GM18507 (cell line): ENCODE results near the gene PLCB4.

Source experiments
- DNase-seq: peaks from one replicate; pipeline ENCODE4 v3.0.0; 2011; ENCODE audit warnings: low read depth; ENCODE audit not compliant: insufficient read length; ENCODE audit errors: extremely low spot score
- FAIRE-seq: peaks from 2 replicates; lab custom pipeline; 2011; peaks lifted over from hg19 to GRCh38; lab: Jason Lieb, UNC

The PLCB4 gene

DNA sequence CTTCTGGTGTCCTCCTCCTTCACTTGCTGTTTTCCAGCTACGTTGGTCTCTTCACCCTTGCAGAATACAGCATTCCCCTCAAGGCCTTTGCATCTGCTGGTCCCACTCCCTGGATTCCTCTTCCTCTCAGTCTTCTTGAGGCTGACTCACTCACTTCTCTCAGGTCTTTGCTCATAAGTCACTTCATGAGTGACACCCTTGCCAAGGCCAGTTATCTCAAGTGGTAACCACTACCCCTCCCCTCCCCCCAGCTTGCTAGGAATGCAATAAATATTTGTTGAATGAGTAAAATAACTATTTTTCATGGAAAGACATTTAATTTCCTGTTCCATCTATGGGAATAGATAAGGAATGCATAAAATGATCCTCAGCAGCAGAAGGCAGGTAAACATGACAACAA lies 131.7 kb downstream of the PLCB4 start:
- no peak for FAIRE-seq
- no peak for DNase-seq

DNA sequence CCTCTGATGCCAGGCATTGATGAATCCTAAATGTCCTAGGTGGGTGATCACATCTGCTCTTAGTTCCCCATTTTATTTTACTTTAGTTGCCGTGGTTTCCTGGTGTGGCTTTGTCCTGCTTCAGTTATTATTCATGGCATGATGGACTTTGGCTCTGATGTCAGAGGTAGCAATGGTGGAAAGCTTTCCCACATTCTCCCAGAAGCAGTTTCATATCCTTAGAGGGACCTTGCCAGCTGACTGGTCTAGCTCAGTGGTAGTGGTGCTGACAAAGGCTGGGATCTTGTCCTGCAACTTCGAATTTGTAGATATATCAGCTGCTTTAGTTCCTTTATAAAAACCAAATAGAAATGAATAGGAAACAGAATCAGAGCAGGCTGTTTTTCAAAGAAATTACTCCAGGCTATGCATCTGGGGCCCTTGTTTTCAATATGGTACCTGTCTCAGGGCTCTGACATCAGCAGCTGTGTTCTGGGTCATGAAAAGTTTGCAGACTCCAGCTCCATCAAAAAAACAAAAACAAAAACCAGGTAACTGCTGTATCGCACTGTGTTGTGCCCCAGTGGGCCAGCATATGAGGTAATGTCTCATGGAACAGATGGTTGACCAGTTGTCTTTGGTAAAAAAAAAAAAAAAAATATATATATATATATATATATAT lies 133.7 kb downstream of the PLCB4 start:
- DNase-seq: no peak
- no peak for FAIRE-seq

DNA sequence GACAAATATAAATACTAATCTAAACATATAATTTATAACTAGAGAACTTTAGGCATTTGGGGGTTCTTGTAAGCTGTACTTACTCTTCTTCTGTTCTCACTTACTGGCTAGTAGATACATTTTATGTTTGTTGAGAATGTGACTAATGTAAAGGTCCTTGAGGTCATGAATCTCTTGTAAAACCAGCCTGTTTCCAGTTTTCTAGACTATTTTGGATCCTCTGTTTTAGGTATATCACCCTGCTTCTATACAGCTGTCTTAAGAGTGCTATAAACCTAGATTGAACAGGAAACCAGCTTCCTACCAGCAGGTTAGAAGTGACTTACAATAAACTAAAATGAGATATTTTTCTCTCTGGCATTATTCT lies 134.2 kb downstream of the PLCB4 start:
- no peak for DNase-seq
- FAIRE-seq: no peak

DNA sequence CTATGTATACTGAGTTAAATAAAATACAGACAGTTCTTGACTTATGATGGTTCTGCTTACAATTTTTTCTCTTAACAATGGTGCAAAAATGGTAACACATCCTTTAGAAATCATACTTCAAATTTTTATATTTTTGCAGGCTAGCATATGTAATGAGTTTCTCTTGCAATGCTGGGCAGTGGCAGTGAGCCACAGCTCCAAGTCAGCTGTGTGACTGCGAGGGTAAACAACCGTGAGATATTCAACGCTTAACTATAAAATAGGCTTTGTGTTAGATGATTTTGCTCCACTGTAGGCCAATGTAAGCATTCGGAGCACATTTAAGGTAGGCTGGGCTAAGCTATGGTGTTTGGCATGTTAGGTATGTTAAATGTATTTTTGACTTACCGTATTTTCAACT lies 136.1 kb downstream of the PLCB4 start:
- FAIRE-seq: no peak
- no peak for DNase-seq

DNA sequence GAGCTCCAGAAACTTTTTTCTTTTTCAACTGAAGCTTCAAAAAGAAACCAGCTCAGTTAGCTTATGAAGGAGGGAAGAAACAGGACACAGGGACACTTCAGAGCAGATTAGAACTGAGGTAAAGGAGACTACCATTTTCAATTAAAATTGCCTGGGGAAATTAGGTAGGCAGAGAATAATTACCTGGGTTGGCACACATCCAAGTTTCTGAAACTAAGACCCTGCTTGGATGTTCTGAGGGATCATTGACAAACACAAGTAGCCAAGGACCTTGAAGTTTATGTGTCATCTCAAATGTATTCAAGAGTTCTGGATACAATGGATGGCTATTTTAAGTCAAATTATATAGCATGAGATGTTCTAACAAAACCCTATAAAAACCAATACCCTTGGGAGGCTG lies 137.6 kb downstream of the PLCB4 start:
- FAIRE-seq: no peak
- DNase-seq: no peak

DNA sequence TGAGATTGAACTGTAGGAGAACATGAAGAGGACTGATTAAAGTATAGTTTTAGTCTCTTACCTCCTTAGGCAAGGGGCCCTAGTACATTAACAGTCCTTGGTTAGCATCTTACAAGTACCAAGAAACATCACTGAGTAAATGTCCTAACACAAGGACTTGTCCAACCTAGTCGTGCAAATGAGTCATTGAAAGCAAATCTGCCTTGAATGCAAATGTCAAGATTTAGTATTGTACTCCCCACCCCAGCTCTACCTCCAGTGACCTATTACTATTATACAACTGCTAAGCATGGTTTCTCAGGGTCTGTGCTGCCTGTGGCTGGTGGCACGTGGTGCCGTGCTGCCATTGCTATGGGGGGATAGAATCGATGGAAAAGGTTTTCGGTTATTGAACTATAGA lies 138.4 kb downstream of the PLCB4 start:
- DNase-seq: no peak
- no peak for FAIRE-seq

DNA sequence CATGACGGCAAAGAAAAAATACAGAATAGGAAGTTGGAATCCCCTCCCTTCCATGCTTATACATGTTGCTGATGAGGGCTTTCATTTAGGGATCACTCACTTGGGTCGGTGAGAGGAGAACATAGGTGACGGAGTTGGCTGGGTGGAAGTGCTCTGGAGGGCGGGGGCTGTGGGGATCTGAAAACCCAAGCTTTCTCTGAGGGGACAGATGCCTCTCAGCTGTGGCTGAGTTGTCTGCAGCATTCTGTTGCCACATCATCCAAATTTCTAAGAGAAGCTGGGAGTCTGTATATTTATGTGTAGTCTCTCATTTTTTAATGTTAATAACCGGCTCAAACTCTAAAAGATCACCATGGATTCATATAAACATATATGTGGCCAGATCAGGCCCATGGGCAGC lies 141.5 kb downstream of the PLCB4 start:
- FAIRE-seq (no peak), DNase-seq (no peak)

DNA sequence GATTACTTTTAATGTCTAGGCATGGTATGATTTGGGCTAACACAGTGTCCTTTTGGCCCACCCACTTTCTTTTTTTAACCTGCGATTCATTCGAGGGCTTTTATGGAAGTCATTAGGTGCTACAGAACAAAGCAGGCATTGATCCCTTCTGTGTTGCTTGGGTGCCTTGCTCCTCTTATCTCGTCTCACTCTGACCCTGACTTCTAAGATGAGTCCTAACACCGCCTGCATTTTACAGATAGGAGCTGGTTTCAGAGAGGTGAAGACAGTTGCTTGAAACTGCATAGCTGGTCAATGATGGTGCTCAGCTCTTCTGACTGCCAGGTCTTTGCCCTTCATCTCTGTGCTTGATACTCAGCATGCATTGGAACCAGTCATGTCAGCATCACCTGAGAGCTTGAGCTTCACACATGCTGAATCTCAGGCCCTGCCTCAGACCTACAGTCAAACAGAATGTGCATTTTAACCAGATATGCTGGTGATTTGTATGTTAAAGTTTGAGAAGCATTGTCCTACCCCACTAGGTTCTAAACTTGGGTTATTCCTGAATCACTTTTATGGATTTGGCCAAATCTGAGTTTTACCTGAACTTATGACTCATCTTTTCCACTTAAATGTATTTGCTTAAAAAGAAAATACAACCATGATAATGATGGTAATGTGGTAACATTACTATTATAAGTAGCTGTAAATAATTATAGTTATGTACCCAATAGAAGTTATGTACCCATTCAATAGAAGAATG lies 142.3 kb downstream of the PLCB4 start:
- DNase-seq (no peak), FAIRE-seq (no peak)

DNA sequence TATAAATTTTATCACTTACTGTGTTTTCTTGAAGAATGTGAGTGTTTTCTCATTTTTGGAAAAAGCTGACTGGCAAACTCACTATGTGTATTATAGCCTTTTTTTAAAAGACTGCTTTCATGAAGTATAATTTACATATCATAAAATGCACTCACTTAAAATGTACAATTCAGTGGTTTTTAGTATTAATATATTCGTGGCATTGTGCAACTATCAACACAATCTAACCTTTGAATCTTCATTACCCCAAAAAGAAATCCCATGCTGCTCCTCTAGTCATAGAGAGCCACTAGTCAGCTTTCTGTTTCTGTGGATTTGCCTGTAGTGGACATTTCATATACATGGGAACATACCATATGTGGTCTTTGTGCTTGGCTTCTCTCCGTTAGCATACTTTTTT lies 143.8 kb downstream of the PLCB4 start:
- no peak for DNase-seq
- no peak for FAIRE-seq

DNA sequence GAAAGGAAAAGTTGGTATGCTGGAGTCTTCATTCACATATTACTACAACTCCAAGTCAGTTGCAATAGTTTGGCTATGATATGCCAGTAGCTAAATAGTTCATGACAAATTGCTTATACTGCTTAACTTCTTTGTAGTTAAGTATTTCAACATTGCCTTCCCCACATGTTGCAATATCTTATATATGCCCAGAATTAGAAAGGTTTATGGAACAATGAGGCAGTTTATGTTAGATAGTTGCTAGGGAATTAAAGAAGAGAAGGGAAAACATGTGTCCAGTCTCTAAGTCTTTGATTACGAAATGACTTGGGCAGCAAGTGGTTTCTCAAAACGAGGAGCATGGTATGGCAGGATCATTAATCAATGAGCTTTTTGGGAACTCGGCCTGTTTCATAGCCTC lies 145.8 kb downstream of the PLCB4 start:
- FAIRE-seq (no peak), DNase-seq (no peak)

DNA sequence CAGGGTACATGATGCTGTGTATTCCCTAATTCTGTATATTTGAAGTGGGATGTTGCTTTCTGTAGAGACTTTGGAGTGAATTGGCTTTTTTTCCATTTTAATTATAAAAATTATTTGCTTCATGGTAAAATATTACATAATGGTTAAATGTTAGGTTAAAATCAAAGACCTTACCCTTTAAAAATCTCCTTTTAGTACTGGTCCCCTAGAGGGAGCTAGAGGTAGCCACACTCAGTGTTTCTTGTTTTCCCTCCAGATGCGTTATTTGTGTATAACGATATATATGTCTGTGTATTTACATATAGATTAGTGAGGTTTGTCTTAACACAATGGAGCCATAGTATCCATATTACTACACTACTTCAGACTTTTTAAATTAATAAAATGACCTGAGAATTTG lies 146.7 kb downstream of the PLCB4 start:
- DNase-seq: no peak
- no peak for FAIRE-seq

DNA sequence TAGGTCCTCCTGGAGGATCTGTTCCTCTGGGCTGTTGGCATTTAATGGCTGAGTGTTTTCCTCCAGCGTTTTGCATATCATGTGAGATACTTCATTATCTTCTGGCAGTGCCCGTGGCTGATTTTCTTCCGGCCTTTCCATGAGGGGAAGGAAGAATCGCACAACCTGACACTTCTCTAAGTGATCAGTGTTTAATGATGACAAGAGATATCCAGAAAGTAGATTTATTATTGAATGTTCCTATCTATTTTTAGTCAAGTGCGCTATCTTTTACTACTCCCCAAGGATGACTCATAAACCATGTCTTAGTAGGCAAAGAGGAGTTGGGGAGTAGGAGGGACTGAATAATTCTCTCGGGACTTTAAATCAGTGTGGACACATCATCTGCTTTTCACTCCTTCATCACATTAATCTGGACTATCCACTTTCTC lies 149.7 kb downstream of the PLCB4 start:
- FAIRE-seq: no peak
- DNase-seq: no peak

DNA sequence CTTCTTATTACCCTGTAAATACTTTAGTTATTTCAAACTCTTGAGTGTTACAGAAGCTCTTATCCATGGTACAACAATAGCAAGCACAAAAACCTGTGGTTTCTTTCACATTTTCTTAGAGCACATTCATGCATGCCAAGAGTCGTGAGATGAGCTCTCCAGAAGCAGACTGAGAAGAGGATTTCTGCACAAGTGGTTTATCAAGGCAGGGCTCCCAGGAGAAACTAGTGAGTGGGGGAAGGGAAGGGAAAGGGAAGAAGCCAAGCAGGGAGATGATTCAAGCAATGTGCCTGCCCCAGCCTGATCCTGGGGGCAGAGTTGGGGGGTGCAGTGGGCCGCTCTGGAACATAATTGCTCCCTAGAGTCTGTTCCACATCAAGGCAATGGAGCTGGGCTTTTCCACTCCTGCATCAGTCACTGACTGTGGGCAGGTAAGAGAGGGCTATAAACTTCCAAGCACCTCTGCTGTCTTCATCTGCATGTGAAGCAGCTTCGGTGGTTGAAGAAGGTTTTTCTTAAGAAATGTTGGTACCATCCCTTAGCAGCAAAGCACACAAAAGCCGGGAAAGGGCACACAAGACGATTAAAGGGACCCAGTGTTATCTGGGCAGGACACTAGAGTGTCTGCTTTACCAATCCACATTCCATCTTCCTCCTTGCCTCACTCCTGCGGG lies 152.1 kb downstream of the PLCB4 start:
- no peak for DNase-seq
- FAIRE-seq: no peak

DNA sequence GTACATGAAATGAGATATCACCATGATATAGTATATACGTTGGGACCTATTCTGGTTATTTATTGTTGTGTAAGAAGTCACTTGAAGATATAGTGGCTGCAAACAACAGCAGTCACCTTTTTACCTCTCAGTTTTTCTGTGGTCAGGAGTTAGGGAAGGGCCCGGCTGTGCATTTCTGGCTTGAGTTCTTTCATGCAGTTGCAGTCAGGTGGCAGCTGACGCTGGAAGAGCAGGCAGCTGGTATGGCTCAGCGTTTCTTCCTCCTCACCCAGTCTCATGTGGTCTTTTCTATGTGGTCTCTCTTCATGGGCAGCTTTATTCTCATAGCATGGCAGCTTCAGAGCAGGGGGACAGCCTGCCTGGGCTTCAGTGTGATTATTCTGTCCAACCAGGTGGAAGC lies 154.4 kb downstream of the PLCB4 start:
- no peak for FAIRE-seq
- no peak for DNase-seq

DNA sequence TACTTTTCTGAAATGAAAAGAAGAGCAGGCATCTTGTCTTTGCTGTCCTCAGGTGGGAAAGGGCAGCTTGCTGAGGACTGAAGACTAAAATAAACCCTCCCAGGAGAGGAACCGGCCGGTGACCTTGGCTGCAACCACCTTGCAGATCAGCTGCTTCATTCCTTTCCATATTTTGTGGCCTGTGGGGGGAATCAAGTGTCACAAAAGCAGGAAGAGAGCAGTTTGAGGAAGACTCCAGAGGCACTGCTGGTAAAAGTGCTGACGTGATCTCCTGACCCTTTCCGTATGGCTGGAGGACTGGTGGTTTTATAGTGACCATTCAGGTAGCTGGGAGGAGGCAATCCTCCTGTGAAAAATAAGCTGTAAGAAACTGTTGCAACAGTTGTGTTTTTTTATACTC lies 157.0 kb downstream of the PLCB4 start:
- DNase-seq: no peak
- FAIRE-seq: no peak

DNA sequence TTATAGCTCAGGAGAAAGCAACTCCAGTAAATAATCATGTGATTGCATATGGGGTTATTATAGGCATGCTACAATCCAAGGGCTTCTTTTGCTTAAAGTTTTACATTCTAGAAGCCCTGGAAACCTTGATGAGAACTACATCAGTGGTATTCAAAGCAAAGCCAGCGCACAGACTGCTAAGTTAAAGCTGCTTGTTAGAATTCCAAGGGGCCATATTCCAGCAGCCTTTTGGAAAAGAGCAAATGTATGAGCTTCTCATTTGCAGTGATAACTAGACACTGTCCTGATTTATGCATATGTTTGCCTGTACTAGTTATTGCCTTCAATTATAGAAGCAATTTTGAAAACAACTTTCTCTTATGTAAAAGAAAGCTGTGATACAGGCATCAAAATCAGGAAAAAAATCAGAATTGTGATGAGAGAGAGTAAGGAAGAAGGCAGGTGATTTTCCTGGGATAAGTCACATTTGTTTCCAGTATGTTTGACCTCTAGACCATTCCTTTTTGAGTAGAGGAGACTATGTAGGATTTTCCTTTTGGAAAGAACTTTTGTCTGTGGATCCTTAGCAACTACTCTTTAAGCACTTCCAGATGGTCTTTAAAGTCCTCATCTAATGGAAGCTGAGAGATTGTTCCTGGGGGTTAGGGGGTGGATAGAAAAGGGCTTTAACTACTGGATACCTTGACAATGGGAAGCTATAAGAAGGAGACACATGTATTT lies 159.2 kb downstream of the PLCB4 start:
- DNase-seq: no peak
- no peak for FAIRE-seq

DNA sequence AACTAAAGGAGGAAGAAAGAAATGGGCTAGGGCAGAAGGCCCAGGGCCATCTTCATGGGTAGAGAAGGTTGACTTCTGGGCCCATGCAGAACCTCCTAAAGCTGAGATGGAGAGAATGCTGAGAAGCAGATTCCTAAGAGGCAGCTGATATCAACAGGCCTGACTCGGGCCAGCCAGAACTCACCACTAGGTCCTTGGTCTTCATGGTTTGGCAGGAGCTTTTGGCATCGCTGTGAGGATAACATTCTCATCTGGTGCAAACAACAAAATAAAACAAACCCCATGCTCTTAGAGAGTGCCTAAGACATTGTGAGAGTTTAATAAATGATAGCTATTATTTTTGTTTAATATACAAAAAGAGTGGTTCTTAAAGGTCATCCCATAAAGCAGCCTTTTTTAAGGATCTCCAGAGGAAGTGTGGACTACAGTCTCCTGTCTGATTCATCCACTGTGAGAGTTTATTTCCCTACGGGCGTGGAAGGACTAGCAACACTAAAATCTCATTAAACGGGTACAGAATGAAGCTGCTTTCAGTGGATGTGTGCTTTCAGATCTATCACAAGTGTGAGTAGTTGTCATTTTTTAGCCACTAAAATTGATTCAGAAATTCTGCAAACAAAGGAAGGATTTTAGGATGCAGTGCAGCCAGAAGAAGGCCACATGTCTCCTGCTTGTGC lies 160.0 kb downstream of the PLCB4 start:
- FAIRE-seq: no peak
- DNase-seq: no peak

DNA sequence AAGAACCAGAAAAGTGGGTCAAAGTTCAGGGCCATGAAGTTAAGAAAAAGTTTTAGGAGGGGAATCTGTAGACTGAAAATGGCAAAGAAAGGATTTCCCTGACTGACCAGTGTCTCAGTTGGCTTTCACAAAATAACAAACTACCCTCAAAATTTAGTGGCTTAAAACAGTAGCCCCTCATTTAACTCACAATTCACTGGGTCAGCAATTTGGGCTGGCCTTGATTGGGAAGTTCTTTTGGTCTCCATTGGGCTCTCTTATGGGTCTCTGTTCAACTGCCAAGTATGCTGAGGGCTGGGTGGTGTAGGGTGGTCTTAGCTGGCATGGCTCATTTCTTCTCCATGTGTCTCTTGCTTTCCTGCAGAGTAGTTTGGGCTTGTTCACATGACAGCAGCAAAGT lies 161.5 kb downstream of the PLCB4 start:
- FAIRE-seq (no peak), DNase-seq (no peak)

DNA sequence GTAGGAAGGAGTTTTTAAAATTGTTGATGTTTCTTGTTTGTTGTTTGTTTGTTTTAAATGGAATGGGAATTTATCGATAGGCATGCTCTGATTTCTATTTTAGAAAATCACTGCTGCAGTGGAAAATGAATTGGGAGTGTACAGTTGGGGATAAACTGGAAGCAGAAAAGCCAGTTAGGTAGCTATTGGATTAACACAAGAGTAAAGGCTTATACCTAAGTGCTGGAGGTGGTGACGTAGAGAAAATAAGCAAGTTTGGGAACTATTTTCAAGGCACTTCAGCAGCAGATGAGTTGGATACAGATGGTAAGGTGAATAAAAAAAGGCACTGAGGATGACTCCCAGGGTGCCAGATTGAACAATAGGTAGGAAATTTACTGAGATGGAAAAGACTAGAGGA lies 164.9 kb downstream of the PLCB4 start:
- no peak for DNase-seq

DNA sequence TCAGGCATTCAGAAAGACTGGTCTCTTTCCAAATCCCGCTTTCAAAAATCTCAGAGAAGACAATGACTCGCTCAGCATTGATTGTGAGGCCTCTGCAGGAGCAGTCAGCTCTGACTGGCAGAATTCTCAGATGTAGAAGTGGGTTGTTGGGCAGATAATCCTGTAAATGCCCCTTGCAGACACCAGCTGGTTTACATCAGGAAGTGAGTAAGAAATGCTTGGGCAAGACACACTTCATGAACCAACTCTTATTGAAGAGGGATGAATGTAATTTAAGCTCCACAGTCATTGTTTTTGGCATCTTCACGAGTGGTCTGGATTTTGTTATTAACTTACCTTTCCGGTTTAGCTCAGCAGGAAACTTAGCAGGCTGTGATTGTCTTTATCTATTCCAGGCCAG lies 166.6 kb downstream of the PLCB4 start:
- FAIRE-seq (no peak), DNase-seq (no peak)

More for the DNA sequence above, 164.9 kb downstream of the PLCB4 start:
- FAIRE-seq: no peak
